HepG2 (cell line): ENCODE results near the gene MYO7B. TPM values are rescaled to one million over a fixed set of nuclear protein-coding genes. Genes with fewer than 3 reads are reported as not detected.
A peak's percentile ranks its signal among the peaks of the same experiment; 100 is the strongest.

Source experiments
- AKAP8 ChIP-seq: sonication (generic); formaldehyde crosslinking; IDR thresholded peaks from 2 replicates; pipeline ENCODE4 v1.5.1; 2020; ENCODE audit warnings: mild to moderate bottlenecking, missing genetic modification reagents
- ATAD3A ChIP-seq: sonication (generic); formaldehyde crosslinking; IDR thresholded peaks from 2 replicates; pipeline ENCODE4 v1.4.0; 2020; ENCODE audit warnings: missing genetic modification reagents
- RNF2 ChIP-seq: fragments of 450-650 bp; conservative IDR thresholded peaks from 2 replicates; pipeline ENCODE4 v1.6.1; 2016; ENCODE audit warnings: low read depth
- SIX1 ChIP-seq: sonication (generic); formaldehyde crosslinking; IDR thresholded peaks from 2 replicates; pipeline ENCODE4 v1.4.0; 2020; ENCODE audit warnings: missing genetic modification reagents, borderline replicate concordance
- ZFP90 ChIP-seq: sonication (generic); formaldehyde crosslinking; IDR thresholded peaks from 2 replicates; pipeline ENCODE4 v1.8.0; 2022; ENCODE audit warnings: missing genetic modification reagents, mild to moderate bottlenecking, inconsistent platforms, borderline replicate concordance
- ZNF703 ChIP-seq: sonication (generic); formaldehyde crosslinking; IDR thresholded peaks from 2 replicates; pipeline ENCODE4 v1.5.1; 2020; ENCODE audit warnings: missing genetic modification reagents, mild to moderate bottlenecking, moderate library complexity, borderline replicate concordance
- polyA plus RNA-seq, 8 experiments: library from polyadenylated mRNA; depleted of rRNA in 3 of 8; stranded (reverse) in 7 of 8; unstranded in 1 of 8; fragments of >200 nt; fragmentation: Illumina TruSeq in 4 of 8; extraction: Trizol in 4 of 8; gene quantifications; 2 replicates each; pipeline versions ENCODE4 v1.2.1 to v1.2.3, GENCODE V29; 2011 to 2016; ENCODE audit warnings: low read depth in 4 of 8, missing spikeins in 1 of 8, mixed read lengths in 1 of 8; ENCODE audit not compliant: insufficient read depth in 1 of 8
- total RNA-seq, 5 experiments: library from RNA; depleted of rRNA; stranded (reverse); fragments of >200 nt; fragmentation: Illumina TruSeq; extraction: Trizol; gene quantifications; 2 replicates each; pipeline ENCODE4 v1.2.3, GENCODE V29; 2016; ENCODE audit warnings: low read depth in 1 of 5
- TF ChIP-seq, protein P1 (sequence below): sonication (generic); formaldehyde crosslinking; IDR thresholded peaks from 2 replicates; pipeline ENCODE4 v1.5.0; 2020; ENCODE audit warnings: mild to moderate bottlenecking, missing genetic modification reagents, borderline replicate concordance
- TF ChIP-seq, protein P2 (sequence below): fragments of 450-650 bp; IDR thresholded peaks from 2 replicates; pipeline ENCODE4 v1.6.1; 2017; ENCODE audit warnings: mild to moderate bottlenecking
- TF ChIP-seq, protein P3 (sequence below): sonication (generic); formaldehyde crosslinking; conservative IDR thresholded peaks from 2 replicates; pipeline ENCODE4 v1.8.0; 2022; ENCODE audit warnings: mild to moderate bottlenecking, moderate library complexity, missing genetic modification reagents
- TF ChIP-seq, protein P4 (sequence below): sonication (generic); formaldehyde crosslinking; IDR thresholded peaks from 2 replicates; pipeline ENCODE4 v1.5.1; 2020; ENCODE audit warnings: missing genetic modification reagents, mild to moderate bottlenecking, borderline replicate concordance
- TF ChIP-seq, protein P5 (sequence below): sonication (generic); formaldehyde crosslinking; IDR thresholded peaks from 2 replicates; pipeline ENCODE4 v1.4.0; 2020; ENCODE audit warnings: missing genetic modification reagents

The MYO7B gene
- total and polyA plus RNA-seq, 2 of the 13 experiments (the other 11 are each of a cell fraction or from before 2014, with no cell fraction given) = not detected

DNA sequence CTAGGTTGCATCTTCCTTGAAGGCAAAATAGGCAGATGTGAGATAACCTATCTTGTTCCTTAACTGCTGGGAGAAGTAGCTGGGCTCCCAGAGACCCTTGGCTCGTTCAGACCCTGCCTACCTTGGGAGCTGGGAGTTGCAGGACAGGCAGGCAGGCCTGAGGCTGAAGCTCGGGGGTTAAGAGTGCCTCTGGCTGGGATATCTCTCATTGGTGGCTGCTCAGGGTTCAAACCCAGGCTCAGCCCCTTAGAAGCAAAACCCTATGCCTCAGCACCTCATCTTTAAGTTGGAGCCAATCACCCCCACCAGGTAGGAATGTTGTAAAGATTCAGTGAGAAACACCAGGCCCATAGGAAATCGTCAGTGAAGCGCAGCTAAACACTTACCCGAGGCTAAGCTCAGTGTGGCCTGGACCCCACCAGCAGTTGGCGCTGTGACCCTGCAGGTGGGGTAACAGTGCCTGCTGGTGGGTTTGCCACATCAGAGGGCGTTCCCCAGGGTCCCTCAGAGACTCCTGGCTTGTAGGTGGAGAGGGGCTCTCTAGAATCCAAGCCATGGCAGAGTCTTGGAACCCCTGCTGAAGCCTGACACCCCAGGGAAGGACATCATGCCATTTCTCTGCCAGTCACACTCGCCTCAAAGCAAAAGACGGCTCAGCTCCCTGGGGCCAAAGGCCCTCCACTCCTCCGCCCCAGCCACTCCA is 55.9 kb downstream of the MYO7B start (continued):
- TF ChIP-seq, protein P1, sequence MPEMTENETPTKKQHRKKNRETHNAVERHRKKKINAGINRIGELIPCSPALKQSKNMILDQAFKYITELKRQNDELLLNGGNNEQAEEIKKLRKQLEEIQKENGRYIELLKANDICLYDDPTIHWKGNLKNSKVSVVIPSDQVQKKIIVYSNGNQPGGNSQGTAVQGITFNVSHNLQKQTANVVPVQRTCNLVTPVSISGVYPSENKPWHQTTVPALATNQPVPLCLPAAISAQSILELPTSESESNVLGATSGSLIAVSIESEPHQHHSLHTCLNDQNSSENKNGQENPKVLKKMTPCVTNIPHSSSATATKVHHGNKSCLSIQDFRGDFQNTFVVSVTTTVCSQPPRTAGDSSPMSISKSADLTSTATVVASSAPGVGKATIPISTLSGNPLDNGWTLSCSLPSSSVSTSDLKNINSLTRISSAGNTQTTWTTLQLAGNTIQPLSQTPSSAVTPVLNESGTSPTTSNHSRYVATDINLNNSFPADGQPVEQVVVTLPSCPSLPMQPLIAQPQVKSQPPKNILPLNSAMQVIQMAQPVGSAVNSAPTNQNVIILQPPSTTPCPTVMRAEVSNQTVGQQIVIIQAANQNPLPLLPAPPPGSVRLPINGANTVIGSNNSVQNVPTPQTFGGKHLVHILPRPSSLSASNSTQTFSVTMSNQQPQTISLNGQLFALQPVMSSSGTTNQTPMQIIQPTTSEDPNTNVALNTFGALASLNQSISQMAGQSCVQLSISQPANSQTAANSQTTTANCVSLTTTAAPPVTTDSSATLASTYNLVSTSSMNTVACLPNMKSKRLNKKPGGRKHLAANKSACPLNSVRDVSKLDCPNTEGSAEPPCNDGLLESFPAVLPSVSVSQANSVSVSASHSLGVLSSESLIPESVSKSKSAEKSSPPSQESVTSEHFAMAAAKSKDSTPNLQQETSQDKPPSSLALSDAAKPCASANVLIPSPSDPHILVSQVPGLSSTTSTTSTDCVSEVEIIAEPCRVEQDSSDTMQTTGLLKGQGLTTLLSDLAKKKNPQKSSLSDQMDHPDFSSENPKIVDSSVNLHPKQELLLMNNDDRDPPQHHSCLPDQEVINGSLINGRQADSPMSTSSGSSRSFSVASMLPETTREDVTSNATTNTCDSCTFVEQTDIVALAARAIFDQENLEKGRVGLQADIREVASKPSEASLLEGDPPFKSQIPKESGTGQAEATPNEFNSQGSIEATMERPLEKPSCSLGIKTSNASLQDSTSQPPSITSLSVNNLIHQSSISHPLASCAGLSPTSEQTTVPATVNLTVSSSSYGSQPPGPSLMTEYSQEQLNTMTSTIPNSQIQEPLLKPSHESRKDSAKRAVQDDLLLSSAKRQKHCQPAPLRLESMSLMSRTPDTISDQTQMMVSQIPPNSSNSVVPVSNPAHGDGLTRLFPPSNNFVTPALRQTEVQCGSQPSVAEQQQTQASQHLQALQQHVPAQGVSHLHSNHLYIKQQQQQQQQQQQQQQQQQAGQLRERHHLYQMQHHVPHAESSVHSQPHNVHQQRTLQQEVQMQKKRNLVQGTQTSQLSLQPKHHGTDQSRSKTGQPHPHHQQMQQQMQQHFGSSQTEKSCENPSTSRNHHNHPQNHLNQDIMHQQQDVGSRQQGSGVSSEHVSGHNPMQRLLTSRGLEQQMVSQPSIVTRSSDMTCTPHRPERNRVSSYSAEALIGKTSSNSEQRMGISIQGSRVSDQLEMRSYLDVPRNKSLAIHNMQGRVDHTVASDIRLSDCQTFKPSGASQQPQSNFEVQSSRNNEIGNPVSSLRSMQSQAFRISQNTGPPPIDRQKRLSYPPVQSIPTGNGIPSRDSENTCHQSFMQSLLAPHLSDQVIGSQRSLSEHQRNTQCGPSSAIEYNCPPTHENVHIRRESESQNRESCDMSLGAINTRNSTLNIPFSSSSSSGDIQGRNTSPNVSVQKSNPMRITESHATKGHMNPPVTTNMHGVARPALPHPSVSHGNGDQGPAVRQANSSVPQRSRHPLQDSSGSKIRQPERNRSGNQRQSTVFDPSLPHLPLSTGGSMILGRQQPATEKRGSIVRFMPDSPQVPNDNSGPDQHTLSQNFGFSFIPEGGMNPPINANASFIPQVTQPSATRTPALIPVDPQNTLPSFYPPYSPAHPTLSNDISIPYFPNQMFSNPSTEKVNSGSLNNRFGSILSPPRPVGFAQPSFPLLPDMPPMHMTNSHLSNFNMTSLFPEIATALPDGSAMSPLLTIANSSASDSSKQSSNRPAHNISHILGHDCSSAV (CRISPR knock-in tag) = no peak
- TF ChIP-seq, protein P2, sequence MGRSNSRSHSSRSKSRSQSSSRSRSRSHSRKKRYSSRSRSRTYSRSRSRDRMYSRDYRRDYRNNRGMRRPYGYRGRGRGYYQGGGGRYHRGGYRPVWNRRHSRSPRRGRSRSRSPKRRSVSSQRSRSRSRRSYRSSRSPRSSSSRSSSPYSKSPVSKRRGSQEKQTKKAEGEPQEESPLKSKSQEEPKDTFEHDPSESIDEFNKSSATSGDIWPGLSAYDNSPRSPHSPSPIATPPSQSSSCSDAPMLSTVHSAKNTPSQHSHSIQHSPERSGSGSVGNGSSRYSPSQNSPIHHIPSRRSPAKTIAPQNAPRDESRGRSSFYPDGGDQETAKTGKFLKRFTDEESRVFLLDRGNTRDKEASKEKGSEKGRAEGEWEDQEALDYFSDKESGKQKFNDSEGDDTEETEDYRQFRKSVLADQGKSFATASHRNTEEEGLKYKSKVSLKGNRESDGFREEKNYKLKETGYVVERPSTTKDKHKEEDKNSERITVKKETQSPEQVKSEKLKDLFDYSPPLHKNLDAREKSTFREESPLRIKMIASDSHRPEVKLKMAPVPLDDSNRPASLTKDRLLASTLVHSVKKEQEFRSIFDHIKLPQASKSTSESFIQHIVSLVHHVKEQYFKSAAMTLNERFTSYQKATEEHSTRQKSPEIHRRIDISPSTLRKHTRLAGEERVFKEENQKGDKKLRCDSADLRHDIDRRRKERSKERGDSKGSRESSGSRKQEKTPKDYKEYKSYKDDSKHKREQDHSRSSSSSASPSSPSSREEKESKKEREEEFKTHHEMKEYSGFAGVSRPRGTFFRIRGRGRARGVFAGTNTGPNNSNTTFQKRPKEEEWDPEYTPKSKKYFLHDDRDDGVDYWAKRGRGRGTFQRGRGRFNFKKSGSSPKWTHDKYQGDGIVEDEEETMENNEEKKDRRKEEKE = no peak
- TF ChIP-seq ZNF703 (CRISPR knock-in tag) (no peak), AKAP8 (CRISPR knock-in tag) (no peak), RNF2 (peak; percentile 74), ATAD3A (no peak), ZFP90 (CRISPR knock-in tag) (no peak), SIX1 (CRISPR knock-in tag) (no peak)
- TF ChIP-seq, protein P3, sequence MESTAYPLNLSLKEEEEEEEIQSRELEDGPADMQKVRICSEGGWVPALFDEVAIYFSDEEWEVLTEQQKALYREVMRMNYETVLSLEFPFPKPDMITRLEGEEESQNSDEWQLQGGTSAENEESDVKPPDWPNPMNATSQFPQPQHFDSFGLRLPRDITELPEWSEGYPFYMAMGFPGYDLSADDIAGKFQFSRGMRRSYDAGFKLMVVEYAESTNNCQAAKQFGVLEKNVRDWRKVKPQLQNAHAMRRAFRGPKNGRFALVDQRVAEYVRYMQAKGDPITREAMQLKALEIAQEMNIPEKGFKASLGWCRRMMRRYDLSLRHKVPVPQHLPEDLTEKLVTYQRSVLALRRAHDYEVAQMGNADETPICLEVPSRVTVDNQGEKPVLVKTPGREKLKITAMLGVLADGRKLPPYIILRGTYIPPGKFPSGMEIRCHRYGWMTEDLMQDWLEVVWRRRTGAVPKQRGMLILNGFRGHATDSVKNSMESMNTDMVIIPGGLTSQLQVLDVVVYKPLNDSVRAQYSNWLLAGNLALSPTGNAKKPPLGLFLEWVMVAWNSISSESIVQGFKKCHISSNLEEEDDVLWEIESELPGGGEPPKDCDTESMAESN = no peak
- TF ChIP-seq, protein P4, sequence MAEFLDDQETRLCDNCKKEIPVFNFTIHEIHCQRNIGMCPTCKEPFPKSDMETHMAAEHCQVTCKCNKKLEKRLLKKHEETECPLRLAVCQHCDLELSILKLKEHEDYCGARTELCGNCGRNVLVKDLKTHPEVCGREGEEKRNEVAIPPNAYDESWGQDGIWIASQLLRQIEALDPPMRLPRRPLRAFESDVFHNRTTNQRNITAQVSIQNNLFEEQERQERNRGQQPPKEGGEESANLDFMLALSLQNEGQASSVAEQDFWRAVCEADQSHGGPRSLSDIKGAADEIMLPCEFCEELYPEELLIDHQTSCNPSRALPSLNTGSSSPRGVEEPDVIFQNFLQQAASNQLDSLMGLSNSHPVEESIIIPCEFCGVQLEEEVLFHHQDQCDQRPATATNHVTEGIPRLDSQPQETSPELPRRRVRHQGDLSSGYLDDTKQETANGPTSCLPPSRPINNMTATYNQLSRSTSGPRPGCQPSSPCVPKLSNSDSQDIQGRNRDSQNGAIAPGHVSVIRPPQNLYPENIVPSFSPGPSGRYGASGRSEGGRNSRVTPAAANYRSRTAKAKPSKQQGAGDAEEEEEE (CRISPR knock-in tag) = no peak
- TF ChIP-seq, protein P5, sequence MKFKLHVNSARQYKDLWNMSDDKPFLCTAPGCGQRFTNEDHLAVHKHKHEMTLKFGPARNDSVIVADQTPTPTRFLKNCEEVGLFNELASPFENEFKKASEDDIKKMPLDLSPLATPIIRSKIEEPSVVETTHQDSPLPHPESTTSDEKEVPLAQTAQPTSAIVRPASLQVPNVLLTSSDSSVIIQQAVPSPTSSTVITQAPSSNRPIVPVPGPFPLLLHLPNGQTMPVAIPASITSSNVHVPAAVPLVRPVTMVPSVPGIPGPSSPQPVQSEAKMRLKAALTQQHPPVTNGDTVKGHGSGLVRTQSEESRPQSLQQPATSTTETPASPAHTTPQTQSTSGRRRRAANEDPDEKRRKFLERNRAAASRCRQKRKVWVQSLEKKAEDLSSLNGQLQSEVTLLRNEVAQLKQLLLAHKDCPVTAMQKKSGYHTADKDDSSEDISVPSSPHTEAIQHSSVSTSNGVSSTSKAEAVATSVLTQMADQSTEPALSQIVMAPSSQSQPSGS (CRISPR knock-in tag) = no peak; the same call in 1 of the 2 replicates
